ENCODE results near the gene H1-8.

H1-8 gene

DNA sequence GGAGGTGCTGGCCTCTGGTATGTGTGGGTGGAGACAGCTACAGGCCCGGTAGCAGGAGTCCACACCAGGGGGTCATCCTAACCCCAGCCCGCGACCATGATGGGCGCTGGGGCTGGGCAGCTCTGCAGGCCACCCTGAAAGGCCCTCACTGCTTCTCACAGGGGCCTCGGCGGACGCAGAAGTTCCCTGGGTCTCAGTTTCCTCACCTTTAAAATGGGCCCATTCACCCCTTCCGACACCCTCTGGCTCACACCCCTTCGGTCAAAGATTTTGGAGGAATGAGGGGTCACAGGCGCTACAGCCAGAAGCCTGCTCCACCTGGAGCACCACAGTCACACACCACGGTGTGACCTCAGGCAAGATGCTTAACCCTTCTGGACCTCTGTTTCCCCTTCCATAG is 55.5 kb downstream of the H1-8 start:
- no peak overlapping the region for H3K4me3 Mint-ChIP-seq
- peaks cover 11% of the 10 kb centered on the region for H3K4me1 Mint-ChIP-seq
- CTCF ChIA-PET = no interaction called here
- no peak for DNase-seq
- no peak overlapping the region for H3K27ac Mint-ChIP-seq
- H3K9me3 Mint-ChIP-seq = no peaks in the 10 kb centered on the region
- H3K36me3 Mint-ChIP-seq = no peaks in the 10 kb centered on the region
- H3K27me3 Mint-ChIP-seq = peaks cover 97% of the 10 kb centered on the region

DNA sequence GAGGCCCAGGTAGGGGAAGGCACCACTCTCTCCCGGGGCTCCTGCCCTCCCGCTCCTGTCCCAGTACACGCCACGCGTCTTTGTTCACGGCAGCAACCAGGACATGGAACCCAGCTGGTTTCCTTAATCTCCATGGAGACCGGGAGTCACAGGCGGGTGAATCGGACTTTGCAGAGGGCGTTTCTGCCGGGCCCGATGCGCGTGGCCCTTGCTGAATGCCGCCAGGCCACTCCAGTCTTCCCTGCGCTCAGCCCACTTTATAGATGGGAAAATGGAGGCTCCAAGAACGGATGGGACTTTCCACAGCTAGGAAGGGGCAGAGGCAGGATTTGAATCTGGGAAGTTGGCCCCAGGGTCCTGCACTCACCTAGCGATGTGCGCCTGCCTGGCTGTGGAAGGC is 56.1 kb downstream of the H1-8 start:
- Mint-ChIP-seq H3K4me3 (no peak overlapping the region), H3K4me1 (peaks cover 5% of the 10 kb centered on the region)
- CTCF ChIA-PET = no interaction called here

DNA sequence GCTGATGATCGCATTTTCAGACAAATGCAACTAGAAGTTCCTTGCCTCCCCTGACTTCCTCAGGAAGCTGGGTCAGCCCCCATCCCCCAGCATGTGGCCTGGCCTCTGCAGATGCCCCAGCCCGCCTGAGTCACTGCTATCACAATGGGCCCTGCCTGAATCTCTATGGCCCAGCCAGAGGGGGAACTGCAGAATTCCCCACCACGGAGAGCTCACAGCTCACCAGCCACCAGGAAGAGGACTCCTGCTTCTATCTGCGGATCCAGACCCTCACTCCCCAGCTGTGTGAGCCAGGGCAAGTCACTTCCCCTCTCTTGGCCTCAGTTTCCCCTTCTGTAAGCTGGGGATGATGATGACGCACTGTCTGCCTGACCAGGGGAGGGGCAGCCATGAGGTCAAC is 56.6 kb downstream of the H1-8 start:
- no peak overlapping the region for H3K27ac Mint-ChIP-seq
- H3K9me3 Mint-ChIP-seq = no peaks in the 10 kb centered on the region
- no peaks in the 10 kb centered on the region for H3K36me3 Mint-ChIP-seq
- peaks cover 97% of the 10 kb centered on the region for H3K27me3 Mint-ChIP-seq
- no peak overlapping the region for H3K4me3 Mint-ChIP-seq
- CTCF ChIA-PET = no interaction called here
- H3K4me1 Mint-ChIP-seq = no peaks in the 10 kb centered on the region
- no peak for DNase-seq

More for the DNA sequence above, 56.1 kb downstream of the H1-8 start:
- Mint-ChIP-seq H3K9me3 (no peaks in the 10 kb centered on the region), H3K36me3 (no peaks in the 10 kb centered on the region), H3K27ac (no peak overlapping the region), H3K27me3 (peaks cover 97% of the 10 kb centered on the region)
- DNase-seq = no peak

DNA sequence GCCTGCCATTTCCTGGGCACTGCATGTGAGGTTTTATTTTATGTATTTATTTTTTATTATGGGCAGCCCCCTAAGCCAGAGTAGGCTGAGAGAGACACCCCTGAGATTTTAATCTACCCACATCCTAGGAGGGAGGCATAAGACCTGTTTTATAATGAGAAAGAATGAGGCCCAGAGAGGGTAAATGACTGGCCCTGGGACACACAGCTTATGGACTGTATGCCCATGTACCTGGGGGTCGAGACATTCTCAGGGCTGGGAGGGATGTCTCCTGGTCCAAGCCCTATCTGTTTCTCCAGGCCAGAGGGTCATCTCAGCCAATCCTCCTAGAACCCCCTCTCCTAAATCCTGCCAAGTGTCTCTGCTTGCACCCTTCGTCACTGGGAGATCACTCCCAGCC is 57.4 kb downstream of the H1-8 start:
- no peaks in the 10 kb centered on the region for H3K36me3 Mint-ChIP-seq
- CTCF ChIA-PET = no interaction called here
- no peak overlapping the region for H3K4me3 Mint-ChIP-seq
- H3K4me1 Mint-ChIP-seq = no peaks in the 10 kb centered on the region
- H3K27ac Mint-ChIP-seq = no peak overlapping the region
- H3K27me3 Mint-ChIP-seq = peaks cover 97% of the 10 kb centered on the region
- no peak for DNase-seq
- H3K9me3 Mint-ChIP-seq = no peaks in the 10 kb centered on the region

Measured in activated naive CD4-positive, alpha-beta T cell treated with anti-CD3 and anti-CD28 coated beads, Interleukin-2, amount 10 ng/mL, durations not matched to agents 7 days and 5 days (primary cell).